Mononuclear cell (primary cell): Measurements from ENCODE around the gene TBPL1. TPM values are rescaled to one million over a fixed set of nuclear protein-coding genes. Genes with fewer than 3 reads are reported as not detected.
"Not testable (repeated sequence)": the region's sequence is repeated elsewhere in the genome, so short reads cannot be mapped to it uniquely, and the experiment has no call there.

Source experiments
- H3K27me3 ChIP-seq: 2 replicates; pipeline ENCODE4 v1.6.0; 2011; ENCODE audit warnings: low read length, control low read depth; ENCODE audit not compliant: insufficient read depth
- H3K4me1 ChIP-seq: 2 replicates; pipeline ENCODE4 v1.5.1; 2011; ENCODE audit warnings: mild to moderate bottlenecking, low read length, control low read depth; ENCODE audit not compliant: insufficient read depth
- H3K4me3 ChIP-seq: 2 replicates; pipeline ENCODE4 v1.5.1; 2011; ENCODE audit warnings: mild to moderate bottlenecking, low read length, moderate library complexity
- H3K9me3 ChIP-seq: 2 replicates; pipeline ENCODE4 v1.5.1; 2011; ENCODE audit warnings: low read depth, mild to moderate bottlenecking, control low read depth, low read length
- total RNA-seq: library from RNA; depleted of rRNA; stranded (reverse); fragments of >200 nt; gene quantifications from one replicate; pipeline ENCODE4 v1.2.3, GENCODE V29; 2012

The TBPL1 gene
- 39.9 TPM for total RNA-seq

GRCh38 chr6:133952815-133953633, at the start of gene TBPL1:
TBPL1 (plus strand) TSS chr6:133953224; CDS start chr6:133980126, 26,902 bp downstream.
- H3K27me3 ChIP-seq, result no peaks in the 10 kb centered on the region
- H3K4me3 ChIP-seq, result peak within 1 kb of the TSS; percentile 84
- H3K4me1 ChIP-seq, result peaks cover 31% of the 10 kb centered on the region
- no peaks in the 10 kb centered on the region for H3K9me3 ChIP-seq

GRCh38 chr6:133903855-133904254, 49.2 kb upstream of the TBPL1 start:
- Histone ChIP-seq H3K27me3 (peaks cover 65% of the 10 kb centered on the region), H3K4me3 (no peak overlapping the region), H3K4me1 (no peaks in the 10 kb centered on the region), H3K9me3 (no peaks in the 10 kb centered on the region)

GRCh38 chr6:133906050-133906449, 47.0 kb upstream of the TBPL1 start:
- no peaks in the 10 kb centered on the region for H3K9me3 ChIP-seq
- H3K27me3 ChIP-seq, result peaks cover 76% of the 10 kb centered on the region
- no peaks in the 10 kb centered on the region for H3K4me1 ChIP-seq
- H3K4me3 ChIP-seq, result no peak overlapping the region

GRCh38 chr6:133916650-133917151, 36.3 kb upstream of the TBPL1 start:
- Histone ChIP-seq H3K4me3 (no peak overlapping the region), H3K4me1 (no peaks in the 10 kb centered on the region), H3K27me3 (peaks cover 41% of the 10 kb centered on the region), H3K9me3 (no peaks in the 10 kb centered on the region)

GRCh38 chr6:133917781-133918180, 35.2 kb upstream of the TBPL1 start:
- Histone ChIP-seq H3K4me1 (no peaks in the 10 kb centered on the region), H3K27me3 (peaks cover 30% of the 10 kb centered on the region), H3K9me3 (no peaks in the 10 kb centered on the region), H3K4me3 (no peak overlapping the region)

GRCh38 chr6:133918208-133918930, 34.7 kb upstream of the TBPL1 start:
- no peaks in the 10 kb centered on the region for H3K4me1 ChIP-seq
- H3K27me3 ChIP-seq, result peaks cover 24% of the 10 kb centered on the region
- H3K9me3 ChIP-seq, result no peaks in the 10 kb centered on the region
- H3K4me3 ChIP-seq, result no peak overlapping the region

GRCh38 chr6:133919362-133919761, 33.7 kb upstream of the TBPL1 start:
- H3K9me3 ChIP-seq, result no peaks in the 10 kb centered on the region
- H3K4me1 ChIP-seq, result no peaks in the 10 kb centered on the region
- H3K4me3 ChIP-seq, result no peak overlapping the region
- peaks cover 16% of the 10 kb centered on the region for H3K27me3 ChIP-seq

- Histone ChIP-seq H3K27me3 (peaks cover 10% of the 10 kb centered on the region), H3K4me1 (no peaks in the 10 kb centered on the region), H3K4me3 (no peak overlapping the region), H3K9me3 (no peaks in the 10 kb centered on the region)
Observed at GRCh38 chr6:133921249-133921859, 31.7 kb upstream of the TBPL1 start.

GRCh38 chr6:133923938-133924593, 29.0 kb upstream of the TBPL1 start:
- H3K4me3 ChIP-seq, result no peak overlapping the region
- H3K9me3 ChIP-seq, result no peaks in the 10 kb centered on the region
- H3K4me1 ChIP-seq, result no peaks in the 10 kb centered on the region
- peaks cover 23% of the 10 kb centered on the region for H3K27me3 ChIP-seq

GRCh38 chr6:133931221-133931620, 21.8 kb upstream of the TBPL1 start:
- H3K9me3 ChIP-seq, H3K4me1 ChIP-seq, H3K4me3 ChIP-seq: not testable (repeated sequence)
- peaks cover 14% of the 10 kb centered on the region for H3K27me3 ChIP-seq

- not testable (repeated sequence) for H3K4me3 ChIP-seq, H3K4me1 ChIP-seq, H3K9me3 ChIP-seq
- peaks cover 16% of the 10 kb centered on the region for H3K27me3 ChIP-seq
Observed at GRCh38 chr6:133936352-133936751, 16.7 kb upstream of the TBPL1 start.

- Histone ChIP-seq H3K27me3 (peaks cover 23% of the 10 kb centered on the region), H3K4me3 (no peak overlapping the region), H3K4me1 (no peaks in the 10 kb centered on the region), H3K9me3 (no peaks in the 10 kb centered on the region)
Observed at GRCh38 chr6:133937909-133938308, 15.1 kb upstream of the TBPL1 start.

- Histone ChIP-seq H3K4me1 (no peaks in the 10 kb centered on the region), H3K4me3 (no peak overlapping the region), H3K27me3 (peaks cover 23% of the 10 kb centered on the region), H3K9me3 (no peaks in the 10 kb centered on the region)
Observed at GRCh38 chr6:133938533-133938932, 14.5 kb upstream of the TBPL1 start.

- peaks cover 23% of the 10 kb centered on the region for H3K27me3 ChIP-seq
- H3K4me3 ChIP-seq, result no peak overlapping the region
- no peaks in the 10 kb centered on the region for H3K9me3 ChIP-seq
- no peaks in the 10 kb centered on the region for H3K4me1 ChIP-seq
Observed at GRCh38 chr6:133939778-133940667, 13.0 kb upstream of the TBPL1 start.
